ENCODE measurements around the gene GPR161.

Gene GPR161

DNA sequence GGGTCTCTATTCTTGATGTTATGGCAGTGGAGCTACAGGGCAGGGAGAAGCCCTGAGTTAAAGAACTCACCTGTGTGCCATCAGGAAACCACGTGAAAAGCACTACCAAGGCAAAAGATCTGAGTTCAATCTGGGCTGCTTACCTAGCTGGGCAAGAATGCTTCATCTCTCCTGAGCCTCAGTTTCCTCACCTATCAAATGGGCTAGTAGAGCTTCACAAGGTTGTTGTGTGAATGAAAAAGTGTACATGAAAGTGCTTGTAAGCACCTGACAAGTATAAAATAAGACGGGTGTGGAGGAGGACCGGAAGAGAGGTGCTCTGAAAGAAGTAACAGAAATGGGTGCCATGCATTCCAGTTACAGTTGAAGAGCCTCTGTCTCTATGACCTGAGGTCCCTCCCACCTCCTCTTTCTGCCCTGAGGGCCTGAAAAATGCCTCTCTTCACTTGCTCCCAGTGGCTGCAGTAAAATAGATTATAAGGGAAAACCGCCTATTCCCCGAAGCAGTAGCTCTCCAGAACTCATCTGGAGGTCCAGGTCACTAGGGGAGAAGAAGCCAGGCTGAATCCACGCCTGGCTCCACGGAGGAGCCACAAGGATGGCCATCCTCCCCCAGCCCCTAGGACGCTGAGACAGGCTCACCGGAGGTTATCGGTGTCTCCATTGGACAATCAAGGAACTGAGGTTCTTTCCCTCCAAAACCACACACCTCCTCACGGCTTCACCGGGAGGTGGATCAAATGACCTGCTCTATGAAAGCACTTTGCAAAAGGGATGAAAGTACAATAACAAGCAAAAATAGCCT lies 1.4 kb downstream of the GPR161 start:
- no peak overlapping the region for H3K27ac ChIP-seq
- TF ChIP-seq ZFX (IDR thresholded peaks at IDR 0.05; ENCODE audit: borderline replicate concordance), result no peak
- TF ChIP-seq, protein P1, sequence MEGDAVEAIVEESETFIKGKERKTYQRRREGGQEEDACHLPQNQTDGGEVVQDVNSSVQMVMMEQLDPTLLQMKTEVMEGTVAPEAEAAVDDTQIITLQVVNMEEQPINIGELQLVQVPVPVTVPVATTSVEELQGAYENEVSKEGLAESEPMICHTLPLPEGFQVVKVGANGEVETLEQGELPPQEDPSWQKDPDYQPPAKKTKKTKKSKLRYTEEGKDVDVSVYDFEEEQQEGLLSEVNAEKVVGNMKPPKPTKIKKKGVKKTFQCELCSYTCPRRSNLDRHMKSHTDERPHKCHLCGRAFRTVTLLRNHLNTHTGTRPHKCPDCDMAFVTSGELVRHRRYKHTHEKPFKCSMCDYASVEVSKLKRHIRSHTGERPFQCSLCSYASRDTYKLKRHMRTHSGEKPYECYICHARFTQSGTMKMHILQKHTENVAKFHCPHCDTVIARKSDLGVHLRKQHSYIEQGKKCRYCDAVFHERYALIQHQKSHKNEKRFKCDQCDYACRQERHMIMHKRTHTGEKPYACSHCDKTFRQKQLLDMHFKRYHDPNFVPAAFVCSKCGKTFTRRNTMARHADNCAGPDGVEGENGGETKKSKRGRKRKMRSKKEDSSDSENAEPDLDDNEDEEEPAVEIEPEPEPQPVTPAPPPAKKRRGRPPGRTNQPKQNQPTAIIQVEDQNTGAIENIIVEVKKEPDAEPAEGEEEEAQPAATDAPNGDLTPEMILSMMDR (IDR thresholded peaks at IDR 0.05), result no peak

DNA sequence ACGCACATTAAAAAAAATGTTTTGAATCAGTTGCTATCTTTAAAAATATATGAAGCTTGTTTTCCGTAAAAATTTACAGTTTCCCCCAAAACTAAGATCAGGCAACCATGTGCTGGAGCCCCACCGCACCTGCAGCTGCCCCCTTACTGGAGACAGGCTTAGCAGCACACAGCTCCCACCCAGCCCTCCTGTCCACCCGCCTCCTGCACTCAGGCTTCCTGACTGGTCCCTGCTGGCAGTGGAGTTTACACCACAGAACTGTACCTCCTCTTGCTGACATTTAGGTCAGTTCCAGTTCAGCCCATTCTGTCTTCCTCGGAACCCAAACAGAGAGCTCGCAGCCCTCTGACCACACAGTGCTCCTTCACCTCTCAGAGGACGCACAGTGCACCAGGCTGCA lies 2.1 kb downstream of the GPR161 start:
- H3K27ac ChIP-seq, result no peak overlapping the region
- TF ChIP-seq, protein P1 (IDR thresholded peaks at IDR 0.05), result no peak
- no peak for TF ChIP-seq ZFX (IDR thresholded peaks at IDR 0.05; ENCODE audit: borderline replicate concordance)

DNA sequence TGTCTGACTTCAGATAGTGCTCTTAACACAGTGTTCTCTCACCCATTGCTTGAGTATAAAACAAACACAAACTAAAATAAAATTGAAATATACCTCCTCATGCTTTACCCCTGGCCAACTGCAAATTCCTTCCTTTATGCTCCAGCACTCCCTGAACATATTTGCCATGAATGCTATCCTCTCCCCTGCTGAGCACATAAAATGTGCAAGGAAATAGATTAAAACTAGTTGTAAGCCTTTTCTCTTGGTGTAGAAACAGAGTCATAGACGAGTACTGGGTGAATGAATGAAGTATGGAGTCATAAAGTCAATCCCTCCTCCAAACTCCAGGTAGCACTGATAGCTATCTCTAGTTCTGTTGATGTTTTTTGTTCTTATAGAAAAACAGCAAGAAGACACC lies 2.6 kb downstream of the GPR161 start:
- no peak for TF ChIP-seq ZFX (IDR thresholded peaks at IDR 0.05; ENCODE audit: borderline replicate concordance)
- TF ChIP-seq, protein P1 (IDR thresholded peaks at IDR 0.05), result no peak
- H3K27ac ChIP-seq, result no peak overlapping the region

DNA sequence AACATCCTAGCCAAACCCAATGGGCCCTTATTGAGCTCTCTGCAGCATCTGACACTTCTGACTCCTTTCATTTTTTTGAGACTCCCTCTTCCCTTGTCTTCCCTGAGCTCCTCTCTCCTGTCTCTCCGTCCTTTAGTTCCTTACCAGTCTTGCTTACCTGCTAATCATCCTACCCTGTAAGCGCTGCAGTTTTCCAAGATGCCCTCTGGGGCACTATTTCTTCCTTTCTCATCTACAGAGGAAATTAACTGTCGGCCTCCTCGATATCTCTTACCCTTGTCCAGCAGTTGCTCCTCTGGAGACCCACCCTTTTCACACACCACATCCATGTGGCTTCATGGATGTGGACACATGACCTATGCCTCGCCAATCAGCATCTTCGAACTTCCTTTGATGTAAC lies 6.8 kb downstream of the GPR161 start:
- no peak overlapping the region for H3K27ac ChIP-seq
- TF ChIP-seq ZFX (IDR thresholded peaks at IDR 0.05; ENCODE audit: borderline replicate concordance), result no peak
- TF ChIP-seq, protein P1 (IDR thresholded peaks at IDR 0.05), result no peak

DNA sequence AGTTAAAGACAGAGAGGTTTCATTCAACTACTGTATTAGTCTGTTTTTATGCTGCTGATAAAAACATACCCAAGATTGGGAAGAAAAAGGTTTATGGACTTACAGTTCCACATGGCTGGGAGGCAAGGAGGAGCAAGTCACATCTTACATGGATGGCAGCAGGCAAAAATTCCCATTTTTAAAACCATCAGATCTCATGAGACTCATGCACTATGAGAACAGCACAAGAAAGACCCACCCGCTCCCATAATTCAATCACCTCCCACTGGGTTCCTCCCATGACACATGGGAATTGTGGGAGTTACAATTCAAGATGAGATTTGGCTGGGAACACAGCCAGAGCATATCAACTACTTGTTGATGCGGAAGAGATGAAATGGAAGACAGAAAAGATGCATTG lies 9.2 kb downstream of the GPR161 start:
- no peak overlapping the region for H3K27ac ChIP-seq
- no peak for TF ChIP-seq ZFX (IDR thresholded peaks at IDR 0.05; ENCODE audit: borderline replicate concordance)
- TF ChIP-seq, protein P1 (IDR thresholded peaks at IDR 0.05), result no peak

DNA sequence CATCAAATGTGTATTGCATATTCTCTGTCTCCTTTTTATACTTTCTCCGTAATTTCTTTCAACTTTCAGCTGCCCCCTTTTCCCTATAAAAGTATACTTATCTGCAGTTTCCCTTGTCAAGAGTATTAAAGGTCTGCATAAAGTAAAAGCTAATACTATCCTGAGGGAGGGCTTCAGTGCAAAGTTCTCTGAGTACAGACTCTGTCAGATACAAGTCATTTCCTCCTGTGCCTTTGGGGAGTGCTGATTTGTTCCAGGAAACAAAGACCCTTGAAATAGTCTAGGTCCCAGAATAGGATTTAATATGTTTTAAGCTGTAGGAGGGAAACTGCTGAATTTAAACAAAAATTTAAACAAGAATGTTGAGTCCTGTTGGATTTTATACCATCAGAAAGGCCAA lies 11.7 kb downstream of the GPR161 start:
- no peak overlapping the region for H3K27ac ChIP-seq
- TF ChIP-seq ZFX (IDR thresholded peaks at IDR 0.05; ENCODE audit: borderline replicate concordance), result no peak

DNA sequence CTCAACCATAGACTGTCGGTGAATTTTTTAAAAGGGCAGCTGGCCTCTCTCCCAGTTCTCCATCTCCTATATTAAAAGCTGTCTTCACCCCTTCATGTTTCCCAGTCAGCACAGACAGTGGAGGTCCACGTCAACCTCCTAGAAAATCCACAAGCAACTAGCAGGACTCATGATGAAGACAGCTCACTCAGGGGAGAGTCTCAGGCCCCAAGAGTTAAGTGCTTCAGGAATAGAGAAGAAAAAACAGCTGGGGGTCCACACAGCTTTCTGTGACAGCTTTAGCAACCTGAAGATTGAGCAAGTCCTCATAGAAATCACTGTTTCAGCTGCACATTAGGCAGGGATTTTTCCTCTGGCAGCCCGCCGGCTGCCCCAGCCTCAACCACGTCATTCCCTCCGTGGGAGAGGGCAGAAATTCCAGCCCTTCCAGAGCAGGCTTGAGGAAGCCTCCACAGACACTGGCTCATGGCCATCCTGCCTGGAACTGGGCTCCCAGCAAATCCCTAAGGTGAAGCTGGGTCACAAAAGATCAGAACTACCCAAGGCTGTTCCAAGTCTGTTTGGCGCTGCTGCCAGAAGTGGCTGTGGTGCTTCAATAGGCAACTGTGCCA lies 15.2 kb downstream of the GPR161 start:
- TF ChIP-seq ZFX (IDR thresholded peaks at IDR 0.05; ENCODE audit: borderline replicate concordance), result no peak
- TF ChIP-seq, protein P1 (IDR thresholded peaks at IDR 0.05), result no peak
- H3K27ac ChIP-seq, result no peak overlapping the region

All from 22Rv1 (cell line).